OCI-LY7 (cell line): ENCODE results near the gene ORC1. TPM values are rescaled to one million over a fixed set of nuclear protein-coding genes. Genes with fewer than 3 reads are reported as not detected.

ENCODE experiments used
- BruUV-seq: library from RNA; stranded (reverse); fragments of 400-500 nt; replicated peaks from 2 replicates; lab custom pipeline; 2021; lab: Mats Ljungman, UMichigan
- CTCF ChIA-PET: fragments of 300-600 bp; sonication (Branson Sonifier 250); formaldehyde crosslinking; loops from one replicate; lab custom pipeline; 2022; ENCODE audit warnings: antibody characterized with exemption; ENCODE audit not compliant: unreplicated experiment; lab: Charles Lee
- POLR2A ChIA-PET: fragments of 300-600 bp; sonication (Branson Sonifier 250); formaldehyde crosslinking; loops from one replicate; lab custom pipeline; 2022; ENCODE audit warnings: antibody characterized with exemption; lab: Charles Lee
- DNase-seq: peaks from one replicate; pipeline ENCODE4 v3.0.0-alpha.2; 2015; ENCODE audit warnings: low spot score
- H2AFZ ChIP-seq: fragments of 200-600 bp; sonication (generic), shearing (Covaris generic); 2 replicates; pipeline ENCODE4 v1.6.1; 2014; ENCODE audit warnings: mild to moderate bottlenecking, antibody characterized with exemption, low read length, moderate library complexity
- H3K27ac ChIP-seq: fragments of 200-600 bp; sonication (generic); 2 replicates; pipeline ENCODE4 v1.5.1; 2014; ENCODE audit warnings: mixed run types, low read depth, mild to moderate bottlenecking, moderate library complexity, low read length, inconsistent platforms; ENCODE audit not compliant: poor library complexity, severe bottlenecking
- H3K36me3 ChIP-seq: fragments of 200-600 bp; sonication (generic); 2 replicates; pipeline ENCODE4 v1.6.1; 2014; ENCODE audit warnings: mild to moderate bottlenecking, antibody characterized with exemption, low read length, moderate library complexity, mixed read lengths; ENCODE audit not compliant: insufficient read depth
- H3K4me1 ChIP-seq: fragments of 200-600 bp; sonication (generic); 2 replicates; pipeline ENCODE4 v1.5.1; 2014; ENCODE audit warnings: mild to moderate bottlenecking, low read length; ENCODE audit not compliant: insufficient read depth, poor library complexity, severe bottlenecking
- H3K4me2 ChIP-seq: fragments of 200-600 bp; sonication (generic); 2 replicates; pipeline ENCODE4 v1.6.1; 2014; ENCODE audit warnings: mild to moderate bottlenecking, low read length
- H3K4me3 ChIP-seq: fragments of 200-600 bp; sonication (generic); 2 replicates; pipeline ENCODE4 v1.5.1; 2014; ENCODE audit warnings: mild to moderate bottlenecking, low read depth, low read length; ENCODE audit not compliant: poor library complexity, severe bottlenecking
- H3K79me2 ChIP-seq: fragments of 200-600 bp; sonication (generic); 2 replicates; pipeline ENCODE4 v1.6.1; 2016; ENCODE audit warnings: low read depth, mild to moderate bottlenecking, low read length, moderate library complexity, mixed read lengths; ENCODE audit not compliant: insufficient read depth
- H3K9me2 ChIP-seq: fragments of 200-600 bp; sonication (generic); 2 replicates; pipeline ENCODE4 v1.6.1; 2016; ENCODE audit warnings: mild to moderate bottlenecking, low read length, mixed read lengths; ENCODE audit not compliant: insufficient read depth
- H3K9me3 ChIP-seq: fragments of 200-600 bp; sonication (generic); 2 replicates; pipeline ENCODE4 v1.6.1; 2014; ENCODE audit warnings: mild to moderate bottlenecking, mixed run types, low read length, mixed read lengths
- H4K20me1 ChIP-seq: fragments of 200-600 bp; sonication (generic); 2 replicates; pipeline ENCODE4 v1.6.1; 2014; ENCODE audit warnings: mild to moderate bottlenecking, antibody characterized with exemption, low read length, moderate library complexity, mixed read lengths; ENCODE audit not compliant: insufficient read depth
- CTCF ChIP-seq: fragments of 200-600 bp; sonication (generic); conservative IDR thresholded peaks from 2 replicates; pipeline ENCODE4 v1.5.1; 2014; ENCODE audit warnings: mild to moderate bottlenecking, antibody characterized with exemption, low read length, moderate library complexity, mixed read lengths
- EZH2phosphoT487 ChIP-seq: fragments of 200-600 bp; sonication (generic); IDR thresholded peaks from 2 replicates; pipeline ENCODE4 v1.6.1; 2018; ENCODE audit warnings: low read depth, borderline replicate concordance, mild to moderate bottlenecking, mixed run types, antibody characterized with exemption, low read length, moderate library complexity, mixed read lengths
- intact Hi-C: fragments of 100-400 bp; cut with micrococcal nuclease; formaldehyde crosslinking; loops from one replicate; pipeline ENCODE4 v1.10.0; 2022; ENCODE audit not compliant: unreplicated experiment
- total RNA-seq, 2 experiments: library from RNA; depleted of rRNA in 1 of 2; stranded (reverse); fragments of >200 nt in 1 of 2; shearing (Covaris generic) in 1 of 2; gene quantifications; 2 replicates each; pipeline ENCODE4 v1.2.3, GENCODE V29; 2014 to 2022

ORC1 gene
- total RNA-seq, 2 experiments from 2014 or later: 37.7 to 39.0 TPM

- no peaks in the 10 kb centered on the region for H3K9me2 ChIP-seq
- no peak for DNase-seq
- no TSS peak for BruUV-seq
- ChIA-PET POLR2A (no interaction called here), CTCF (no interaction called here)
- H3K9me3 ChIP-seq: no peaks in the 10 kb centered on the region
- no peak overlapping the region for H3K27ac ChIP-seq
- H3K79me2 ChIP-seq: no peaks in the 10 kb centered on the region
- no peak overlapping the region for H3K4me3 ChIP-seq
- H3K36me3 ChIP-seq: peaks cover 98% of the 10 kb centered on the region
- no peaks in the 10 kb centered on the region for H3K4me1 ChIP-seq
- no peak overlapping the region for H2AFZ ChIP-seq
- intact Hi-C loops: no loop called here
- no peaks in the 10 kb centered on the region for H4K20me1 ChIP-seq
- no peak overlapping the region for H3K4me2 ChIP-seq
- TF ChIP-seq CTCF: no peak
Observed at GRCh38 chr1:52356818-52357355, 47.3 kb downstream of the ORC1 start.

GRCh38 chr1:52355847-52356505 lies 48.2 kb downstream of the ORC1 start:
- intact Hi-C loops: no loop called here
- no TSS peak for BruUV-seq
- no peaks in the 10 kb centered on the region for H4K20me1 ChIP-seq
- H3K4me2 ChIP-seq: no peak overlapping the region
- H2AFZ ChIP-seq: no peak overlapping the region
- ChIA-PET CTCF (no interaction called here), POLR2A (no interaction called here)
- no peak for DNase-seq
- no peaks in the 10 kb centered on the region for H3K9me2 ChIP-seq
- peaks cover 96% of the 10 kb centered on the region for H3K36me3 ChIP-seq
- no peak for TF ChIP-seq EZH2phosphoT487
- no peak for TF ChIP-seq CTCF
- H3K9me3 ChIP-seq: no peaks in the 10 kb centered on the region
- H3K4me3 ChIP-seq: no peak overlapping the region
- no peaks in the 10 kb centered on the region for H3K79me2 ChIP-seq
- H3K4me1 ChIP-seq: no peaks in the 10 kb centered on the region
- H3K27ac ChIP-seq: no peak overlapping the region

- intact Hi-C loops: no loop called here
- Histone ChIP-seq H3K36me3 (peaks cover 94% of the 10 kb centered on the region), H3K79me2 (no peaks in the 10 kb centered on the region), H3K9me3 (no peaks in the 10 kb centered on the region), H3K4me3 (no peak overlapping the region), H3K4me2 (no peak overlapping the region), H2AFZ (no peak overlapping the region), H3K9me2 (no peaks in the 10 kb centered on the region), H3K27ac (no peak overlapping the region), H3K4me1 (no peaks in the 10 kb centered on the region), H4K20me1 (no peaks in the 10 kb centered on the region)
- ChIA-PET POLR2A (no interaction called here), CTCF (no interaction called here)
- TF ChIP-seq EZH2phosphoT487: no peak
- TF ChIP-seq CTCF: no peak
- DNase-seq: no peak
- no TSS peak for BruUV-seq
Observed at GRCh38 chr1:52355436-52355835, 48.8 kb downstream of the ORC1 start.
